Amniotic stem cell (primary cell): ENCODE results near the gene LASP1.

Experiments
- DNase-seq: peaks from one replicate; lab custom pipeline; 2025; lab: John Stamatoyannopoulos, UW

Gene LASP1

GRCh38 chr17:38869526-38870258 is at the start of gene LASP1:
TSS of gene LASP1 (plus strand) at chr17:38870058. CDS start at chr17:38870190, 132 bp downstream.
- DNase-seq: peak; percentile 75

DNA sequence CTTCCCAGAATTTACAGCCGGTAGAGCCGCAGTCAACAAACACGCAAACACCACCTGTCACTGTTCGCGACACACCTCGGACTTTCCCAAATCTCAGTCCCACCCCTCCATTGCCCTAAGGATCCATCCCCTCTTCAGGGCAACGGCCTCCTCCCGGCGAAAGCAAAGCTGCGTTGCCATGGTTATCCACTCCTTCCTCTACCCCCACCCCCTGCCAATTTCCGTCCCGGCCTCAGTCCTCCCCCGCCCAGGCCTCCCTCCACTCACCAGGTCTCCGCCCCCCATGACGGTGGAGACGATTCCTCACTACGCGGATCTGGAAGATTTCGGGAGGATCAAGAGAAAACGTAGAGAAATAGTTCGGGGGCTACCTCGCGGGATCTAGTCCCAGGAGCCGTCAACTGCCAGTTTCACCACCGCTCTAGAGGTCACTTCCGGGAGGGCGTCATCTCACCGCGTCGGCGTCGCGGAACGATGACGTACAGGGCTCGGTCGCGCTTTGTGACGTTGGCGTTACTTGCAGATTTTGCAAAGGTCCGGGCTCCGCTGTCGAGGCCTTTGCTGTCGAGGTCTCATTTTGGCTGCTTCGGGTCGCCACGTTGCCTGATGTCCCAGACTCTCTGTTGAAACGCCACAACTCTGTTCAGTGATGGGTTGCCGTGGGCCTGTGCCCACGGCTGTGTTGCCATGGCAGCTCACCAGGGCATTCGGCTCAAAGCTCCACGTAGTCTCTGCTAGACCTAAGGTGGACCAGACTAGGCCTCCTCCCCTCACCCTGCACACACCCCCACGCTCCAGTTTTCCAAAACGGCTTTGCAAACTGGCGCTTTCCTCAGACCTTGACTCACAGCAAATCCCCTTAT is 44.7 kb upstream of the LASP1 start, which contains the start of gene CWC25:
CWC25 (minus strand) TSS at position 423 of the 863 bp plus-strand sequence; CDS start at position 285, 138 bp downstream.
- peak; percentile 64 for DNase-seq

DNA sequence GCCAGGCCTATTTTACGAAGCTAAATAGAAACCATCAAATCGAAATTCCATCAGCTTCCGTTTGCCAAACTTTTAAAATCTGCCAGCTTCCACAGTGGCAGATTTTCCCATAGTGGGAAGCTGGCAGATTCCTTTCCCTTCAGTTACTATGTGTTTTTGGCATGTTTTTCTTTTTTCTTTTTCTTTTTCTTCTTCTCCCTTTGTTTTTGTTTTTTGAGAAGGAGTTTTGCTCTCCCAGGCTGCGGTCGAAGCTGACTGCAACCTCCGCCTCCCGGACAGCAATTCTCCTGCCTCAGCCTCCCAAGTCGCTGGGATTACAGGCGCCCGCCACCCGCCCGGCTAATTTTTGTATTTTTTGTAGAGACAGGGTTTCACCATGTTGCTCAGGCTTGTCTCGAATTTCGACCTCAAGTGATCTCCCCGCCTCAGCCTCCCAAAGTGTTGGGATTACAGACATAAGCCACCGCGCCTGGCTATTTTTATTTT is 44.1 kb upstream of the LASP1 start:
- no peak for DNase-seq

DNA sequence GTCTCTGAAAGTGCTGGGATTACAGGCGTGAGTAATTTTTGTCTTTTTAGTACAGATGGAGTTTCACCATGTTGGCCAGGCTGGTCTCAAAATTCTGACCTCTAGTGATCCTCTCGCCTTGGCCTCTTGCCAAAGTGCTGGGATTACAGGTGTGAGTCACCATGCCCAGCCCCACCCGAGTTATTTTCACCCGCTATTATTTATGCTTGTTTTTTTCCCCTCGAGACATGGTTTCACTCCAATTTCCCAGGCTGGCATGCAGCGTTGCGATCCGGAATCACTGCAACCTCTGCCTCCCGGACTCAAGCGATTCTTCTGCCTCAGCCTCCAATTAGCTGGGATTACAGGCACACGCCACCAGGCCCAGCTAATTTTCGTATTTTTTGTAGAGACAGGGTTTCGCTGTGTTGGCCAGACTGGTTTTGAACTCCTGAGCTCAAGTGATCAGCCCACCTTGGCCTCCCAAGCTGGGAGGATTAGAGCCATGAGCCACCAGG is 25.5 kb upstream of the LASP1 start:
- no peak for DNase-seq

- DNase-seq: no peak
Measured at GRCh38 chr17:38848557-38848891, 21.3 kb upstream of the LASP1 start.

DNA sequence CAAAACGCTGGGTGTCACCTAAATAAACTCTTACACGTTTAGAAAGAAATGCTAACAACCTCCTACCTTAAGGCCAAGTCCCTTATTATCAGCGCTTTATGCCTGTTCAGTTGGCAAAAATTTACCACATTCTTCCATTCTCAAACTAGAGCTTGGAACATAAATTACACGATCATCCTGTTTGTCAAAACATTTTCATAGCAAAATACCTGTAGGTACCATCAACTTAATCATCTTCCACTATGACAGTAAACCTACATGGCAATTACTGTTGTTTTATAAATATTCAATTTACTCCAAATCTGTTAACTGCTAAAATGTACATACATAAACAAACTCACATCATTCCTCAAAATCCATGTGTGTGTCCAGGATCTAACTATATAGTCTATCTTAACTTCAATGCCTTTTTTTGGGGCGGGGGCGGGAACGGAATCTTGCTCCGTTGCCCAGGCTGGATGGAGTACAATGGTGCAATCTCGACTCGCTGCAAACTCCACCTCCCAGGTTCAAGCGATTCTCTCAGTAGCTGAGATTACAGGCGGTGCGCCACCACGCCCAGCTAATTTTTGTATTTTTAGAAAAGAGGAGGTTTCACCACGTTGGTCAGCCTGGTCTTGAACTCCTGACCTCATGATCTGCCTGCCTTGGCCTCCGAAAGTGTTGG is 20.8 kb upstream of the LASP1 start:
- DNase-seq: no peak

DNA sequence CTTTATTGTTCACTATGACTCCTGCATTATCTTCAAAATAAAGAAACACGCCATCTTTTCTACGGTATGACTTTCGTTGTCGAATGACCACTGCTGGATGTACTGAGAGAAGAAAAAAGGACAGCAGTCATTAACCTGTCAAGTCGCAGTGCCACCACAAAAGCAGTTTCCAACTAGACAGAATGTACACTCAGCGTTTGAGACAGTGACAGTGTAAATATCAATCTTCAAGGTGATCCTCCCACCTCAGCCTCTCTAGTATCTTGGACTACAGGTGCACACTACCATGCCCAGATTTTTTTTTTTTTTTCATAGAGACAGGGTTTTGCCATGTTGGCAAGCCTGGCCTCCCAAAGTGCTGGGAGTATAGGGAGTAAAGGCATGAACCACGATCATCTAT is 19.5 kb upstream of the LASP1 start:
- DNase-seq: no peak

- no peak for DNase-seq
Measured at GRCh38 chr17:38851434-38851833, 18.4 kb upstream of the LASP1 start.

DNA sequence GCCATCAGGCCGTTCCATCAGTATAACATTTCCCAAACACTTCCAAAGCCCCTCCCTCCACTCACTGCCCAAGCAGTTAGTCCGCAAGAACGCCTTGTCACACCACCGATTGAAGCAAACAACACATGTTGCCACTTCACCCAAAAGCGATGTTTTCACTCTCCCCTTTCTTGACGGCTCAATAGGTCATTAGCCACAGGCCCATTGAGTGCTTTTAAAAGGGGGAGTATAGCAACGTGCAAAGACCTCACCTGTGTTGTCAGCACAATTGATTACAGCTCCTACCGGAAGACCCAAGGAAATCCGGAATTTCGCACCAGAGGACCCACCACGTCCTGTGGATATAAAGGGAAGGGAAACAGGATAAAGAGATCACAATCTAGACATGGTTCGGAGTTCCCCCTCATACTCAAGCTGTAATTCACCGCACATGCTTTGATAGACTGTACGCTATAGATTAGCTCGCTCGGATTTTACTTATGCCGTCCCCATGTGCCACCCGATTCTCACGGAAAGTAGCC is 17.0 kb upstream of the LASP1 start:
- DNase-seq: no peak

- peak; percentile 92 for DNase-seq
Measured at GRCh38 chr17:38853292-38854219, 16.3 kb upstream of the LASP1 start, which contains the start of gene RPL23. TSS of gene RPL23 (minus strand) at chr17:38853721. CDS start at chr17:38853710, 11 bp downstream.

- DNase-seq: peak; percentile 28
Measured at GRCh38 chr17:38855101-38855714, 14.7 kb upstream of the LASP1 start.

DNA sequence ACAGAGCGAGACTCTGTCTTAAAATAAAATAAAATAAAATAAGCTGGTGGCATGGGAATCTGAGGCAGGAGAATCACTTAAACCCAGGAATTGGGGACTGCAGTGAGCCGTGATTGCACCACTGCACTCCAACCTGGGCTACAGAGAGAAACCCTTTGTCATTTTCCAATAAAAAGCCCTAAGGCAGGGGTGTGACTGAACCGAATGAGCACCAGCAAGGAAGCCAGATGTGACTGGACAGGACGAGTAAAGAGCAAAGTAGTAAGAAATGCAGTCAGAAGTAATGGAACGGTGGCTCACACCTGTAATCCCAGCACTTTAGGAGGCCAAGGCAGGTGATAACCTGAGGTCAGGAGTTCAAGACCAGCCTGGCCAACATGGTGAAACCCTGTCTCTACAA is 12.6 kb upstream of the LASP1 start:
- DNase-seq: no peak

DNA sequence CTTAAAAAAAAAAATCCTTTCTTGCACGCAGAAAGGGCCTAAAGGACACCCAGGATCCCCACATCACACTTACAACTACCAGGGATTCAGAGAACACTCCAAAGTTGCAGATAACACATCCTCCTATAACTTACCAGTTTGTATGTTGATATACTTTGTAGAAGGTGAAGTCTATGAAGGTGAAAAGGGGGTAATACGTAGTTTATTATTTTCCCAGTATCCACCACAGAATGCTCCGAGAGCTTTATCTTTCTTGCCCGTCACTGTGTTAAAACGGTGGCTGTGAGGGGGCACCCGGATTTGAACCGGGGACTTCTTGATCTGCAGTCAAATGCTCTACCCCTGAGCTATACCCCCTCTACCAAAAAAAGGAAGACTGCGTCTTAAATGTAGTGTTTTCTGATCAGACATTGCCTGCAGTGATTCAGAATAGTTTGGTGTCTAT is 8.4 kb upstream of the LASP1 start:
- DNase-seq: no peak

DNA sequence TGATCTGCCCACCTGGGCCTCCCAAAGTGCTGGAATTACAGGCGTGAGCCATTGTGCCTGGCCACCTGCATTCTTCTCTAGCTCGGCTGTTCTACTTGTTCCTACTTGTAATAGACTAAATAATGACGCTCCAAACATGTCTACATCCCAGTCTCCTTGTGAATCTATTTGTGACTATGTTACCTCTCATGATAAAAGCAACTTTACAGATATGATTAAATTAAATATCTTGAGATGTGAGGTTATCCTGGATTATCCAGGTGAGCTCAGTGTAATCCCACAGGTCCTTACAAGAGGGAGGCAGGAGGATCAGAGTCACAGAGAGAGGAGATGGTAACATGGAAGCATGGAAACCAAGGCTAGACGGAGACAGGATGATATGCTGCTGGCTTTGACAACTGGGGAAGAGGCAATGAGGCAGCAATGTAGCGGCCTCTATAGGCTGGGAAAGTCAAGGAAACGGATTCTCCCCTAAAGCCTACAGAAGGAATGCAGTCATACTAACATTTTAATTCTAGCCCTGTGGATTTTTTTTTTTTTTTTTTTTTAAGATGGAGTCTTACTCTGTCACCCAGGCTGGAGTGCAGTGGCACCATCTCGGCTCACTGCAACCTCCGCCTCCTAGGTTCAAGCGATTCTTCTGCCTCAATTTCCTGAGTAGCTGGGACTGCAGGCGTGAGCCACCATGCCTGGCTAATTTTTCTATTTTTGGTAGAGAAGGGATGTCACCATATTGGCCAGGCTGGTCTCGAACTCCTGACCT is 5.0 kb upstream of the LASP1 start:
- DNase-seq: no peak

DNA sequence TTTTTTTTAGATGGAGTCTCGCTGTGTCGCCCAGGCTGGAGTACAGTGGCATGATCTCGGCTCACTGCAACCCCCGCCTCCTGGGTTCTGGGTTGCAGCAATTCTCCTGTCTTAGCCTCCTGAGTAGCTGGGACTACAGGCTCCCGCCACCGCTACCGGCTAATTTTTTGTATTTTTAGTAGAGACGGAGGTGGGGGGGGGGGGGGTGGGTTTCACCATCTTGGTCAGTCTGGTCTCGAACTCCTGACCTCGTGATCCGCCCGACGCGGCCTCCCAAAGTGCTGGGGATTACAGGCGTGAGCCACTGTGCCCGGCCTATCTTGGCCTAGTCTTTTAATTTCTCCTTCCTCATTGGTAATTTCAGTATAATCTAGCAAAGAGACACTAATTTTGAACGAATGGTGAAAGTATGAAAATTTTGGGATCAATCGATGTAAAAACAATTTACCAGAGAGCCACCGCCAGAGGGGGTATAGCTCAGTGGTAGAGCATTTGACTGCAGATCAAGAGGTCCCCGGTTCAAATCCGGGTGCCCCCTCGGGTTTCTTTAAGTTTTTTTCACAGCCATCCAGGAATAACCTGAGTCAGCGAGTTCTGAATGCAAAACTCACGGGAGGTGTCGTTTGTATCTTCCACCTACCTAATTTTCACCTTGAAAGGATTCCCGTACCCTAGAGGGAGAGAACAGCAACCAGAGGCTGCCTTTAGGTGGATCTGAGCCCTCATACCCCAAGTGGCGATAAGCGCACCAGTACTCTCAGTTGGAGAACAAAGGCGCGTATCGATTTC is 2.5 kb upstream of the LASP1 start:
- peak; percentile 29 for DNase-seq

GRCh38 chr17:38867968-38868816 is 1.7 kb upstream of the LASP1 start:
- DNase-seq: peak; percentile 47

GRCh38 chr17:38868817-38869525 is 887 bp upstream of the LASP1 start:
- peak; percentile 70 for DNase-seq
